Measurements from ENCODE around the gene OS9. TPM values are rescaled to one million over a fixed set of nuclear protein-coding genes. Genes with fewer than 3 reads are reported as not detected.

The OS9 gene
- total RNA-seq, 4 donors from 2014 or later = 185 to 288 (median 224) TPM

- DNase-seq (ENCODE audit: low spot score in 2 of 2) = peak; percentile 98 to 99
- Histone ChIP-seq H3K4me3 (peak within 1 kb of the TSS; percentile 68 to 89 (median 78)), H3K9me3 (no peaks in the 10 kb centered on the region), H3K27ac (peak within 1 kb of the TSS; percentile 83 to 96 (median 84)), H3K4me1 (peaks cover 0 to 51% (median 20%) of the 10 kb centered on the region in 4 donors), H3K27me3 (no peaks in the 10 kb centered on the region), H3K36me3 (peaks cover 0 to 43% (median 4%) of the 10 kb centered on the region in 3 donors)
- 1% methylated on average over 25 to 38 of the region's 58 CpGs for WGBS, 2 donors
- TF ChIP-seq POLR2A (IDR thresholded peaks at IDR 0.05) = peak; percentile 67 to 86
- TF ChIP-seq CTCF (IDR thresholded peaks at IDR 0.05) = peak in 2 of 5 experiments; percentile 4 to 45
- TF ChIP-seq EP300 (IDR thresholded peaks at IDR 0.05) = peak; percentile 93 to 99
Measured at GRCh38 chr12:57751788-57752667, 58.1 kb downstream of the OS9 start, which contains the start of gene CDK4. Gene CDK4, minus strand, starts transcription at chr12:57752310. Its CDS starts 593 bp downstream, at chr12:57751717.

- Histone ChIP-seq H3K36me3 (peaks cover 0 to 43% (median 7%) of the 10 kb centered on the region in 3 donors), H3K9me3 (no peaks in the 10 kb centered on the region), H3K4me3 (peak overlapping the region in 3 of 4 donors; percentile 18 to 89 (median 85)), H3K4me1 (peaks cover 0 to 52% (median 20%) of the 10 kb centered on the region in 4 donors), H3K27me3 (no peaks in the 10 kb centered on the region), H3K27ac (peak overlapping the region; percentile 83 to 96 (median 84))
- WGBS, 2 donors = 1 to 3% methylated on average over 5 of the region's 5 CpGs
- DNase-seq (ENCODE audit: low spot score in 2 of 2) = no peak
- TF ChIP-seq POLR2A (IDR thresholded peaks at IDR 0.05) (no peak), EP300 (IDR thresholded peaks at IDR 0.05) (no peak), CTCF (IDR thresholded peaks at IDR 0.05) (no peak)
Measured at GRCh38 chr12:57752668-57753000, 58.7 kb downstream of the OS9 start.

- H3K9me3 ChIP-seq = no peaks in the 10 kb centered on the region
- DNase-seq (ENCODE audit: low spot score in 2 of 2) = no peak
- H3K27ac ChIP-seq = peak overlapping the region in 2 of 4 donors; percentile 58 to 96
- WGBS, 2 donors = 17 to 25% methylated on average over 1 of the region's 1 CpG
- peaks cover 0 to 52% (median 20%) of the 10 kb centered on the region in 4 donors for H3K4me1 ChIP-seq
- TF ChIP-seq POLR2A (IDR thresholded peaks at IDR 0.05) = no peak
- TF ChIP-seq CTCF (IDR thresholded peaks at IDR 0.05) = no peak
- no peak for TF ChIP-seq EP300 (IDR thresholded peaks at IDR 0.05)
- H3K4me3 ChIP-seq = no peak overlapping the region
- H3K27me3 ChIP-seq = no peaks in the 10 kb centered on the region
- peaks cover 0 to 43% (median 9%) of the 10 kb centered on the region in 3 donors for H3K36me3 ChIP-seq
Measured at GRCh38 chr12:57753756-57754337, 59.9 kb downstream of the OS9 start.

- peaks cover 0 to 41% (median 6%) of the 10 kb centered on the region in 3 donors for H3K36me3 ChIP-seq
- TF ChIP-seq EP300 (IDR thresholded peaks at IDR 0.05) (no peak), POLR2A (IDR thresholded peaks at IDR 0.05) (no peak), CTCF (IDR thresholded peaks at IDR 0.05) (no peak)
- 2 to 3% methylated on average over 20 to 21 of the region's 41 CpGs for WGBS, 2 donors
- DNase-seq (ENCODE audit: low spot score in 2 of 2) = no peak
- no peaks in the 10 kb centered on the region for H3K9me3 ChIP-seq
- peak within 1 kb of the TSS; percentile 57 to 90 (median 70) for H3K4me3 ChIP-seq
- H3K27ac ChIP-seq = peak within 1 kb of the TSS; percentile 37 to 86 (median 70)
- H3K27me3 ChIP-seq = no peaks in the 10 kb centered on the region
- peaks cover 0 to 52% (median 20%) of the 10 kb centered on the region in 4 donors for H3K4me1 ChIP-seq
Measured at GRCh38 chr12:57754411-57755193, 60.7 kb downstream of the OS9 start, which contains the start of gene MARCHF9. Gene MARCHF9, plus strand, starts transcription at chr12:57755103. Its CDS starts 426 bp downstream, at chr12:57755529.
